GM12874 (cell line): ENCODE measurements around the gene GNPDA2.

Experiments
- CTCF ChIP-seq: IDR thresholded peaks from 2 replicates; pipeline ENCODE4 v1.5.1; 2011; ENCODE audit warnings: low read depth, mild to moderate bottlenecking, control low read depth, low read length, moderate library complexity; ENCODE audit not compliant: insufficient read depth

The GNPDA2 gene

GRCh38 chr4:44662623-44663005, 63.7 kb downstream of the GNPDA2 start:
- no peak for TF ChIP-seq CTCF

GRCh38 chr4:44661940-44662622, 64.3 kb downstream of the GNPDA2 start:
- no peak for TF ChIP-seq CTCF

- no peak for TF ChIP-seq CTCF
Measured at GRCh38 chr4:44660396-44660795, 66.0 kb downstream of the GNPDA2 start.

GRCh38 chr4:44652002-44652401, 74.4 kb downstream of the GNPDA2 start:
- TF ChIP-seq CTCF: no peak
